ENCODE measurements around the gene MORN1.

DNA sequence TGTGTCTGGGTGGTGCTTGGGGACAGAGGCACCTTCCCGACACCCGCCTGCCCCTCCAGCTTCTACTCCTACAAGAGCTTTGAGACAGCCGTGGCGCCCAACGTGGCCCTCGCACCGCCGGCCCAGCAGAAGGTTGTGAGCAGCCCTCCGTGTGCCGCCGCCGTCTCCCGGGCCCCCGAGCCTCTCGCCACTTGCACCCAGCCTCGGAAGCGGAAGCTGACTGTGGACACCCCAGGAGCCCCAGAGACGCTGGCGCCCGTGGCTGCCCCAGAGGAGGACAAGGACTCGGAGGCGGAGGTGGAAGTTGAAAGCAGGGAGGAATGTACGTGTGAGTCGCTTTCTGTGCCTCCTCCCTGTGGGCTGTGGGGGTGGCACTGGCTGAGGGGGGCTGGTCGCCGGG lies 87.6 kb downstream of the MORN1 start:
- no peak for TF ChIP-seq POLR2AphosphoS5 (IDR thresholded peaks at IDR 0.05; ENCODE audit: low read depth)
- TF ChIP-seq, protein P1, sequence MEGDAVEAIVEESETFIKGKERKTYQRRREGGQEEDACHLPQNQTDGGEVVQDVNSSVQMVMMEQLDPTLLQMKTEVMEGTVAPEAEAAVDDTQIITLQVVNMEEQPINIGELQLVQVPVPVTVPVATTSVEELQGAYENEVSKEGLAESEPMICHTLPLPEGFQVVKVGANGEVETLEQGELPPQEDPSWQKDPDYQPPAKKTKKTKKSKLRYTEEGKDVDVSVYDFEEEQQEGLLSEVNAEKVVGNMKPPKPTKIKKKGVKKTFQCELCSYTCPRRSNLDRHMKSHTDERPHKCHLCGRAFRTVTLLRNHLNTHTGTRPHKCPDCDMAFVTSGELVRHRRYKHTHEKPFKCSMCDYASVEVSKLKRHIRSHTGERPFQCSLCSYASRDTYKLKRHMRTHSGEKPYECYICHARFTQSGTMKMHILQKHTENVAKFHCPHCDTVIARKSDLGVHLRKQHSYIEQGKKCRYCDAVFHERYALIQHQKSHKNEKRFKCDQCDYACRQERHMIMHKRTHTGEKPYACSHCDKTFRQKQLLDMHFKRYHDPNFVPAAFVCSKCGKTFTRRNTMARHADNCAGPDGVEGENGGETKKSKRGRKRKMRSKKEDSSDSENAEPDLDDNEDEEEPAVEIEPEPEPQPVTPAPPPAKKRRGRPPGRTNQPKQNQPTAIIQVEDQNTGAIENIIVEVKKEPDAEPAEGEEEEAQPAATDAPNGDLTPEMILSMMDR (conservative IDR thresholded peaks at IDR 0.05; ENCODE audit: low read depth in 2 of 2), result no peak
- TF ChIP-seq, protein P2, sequence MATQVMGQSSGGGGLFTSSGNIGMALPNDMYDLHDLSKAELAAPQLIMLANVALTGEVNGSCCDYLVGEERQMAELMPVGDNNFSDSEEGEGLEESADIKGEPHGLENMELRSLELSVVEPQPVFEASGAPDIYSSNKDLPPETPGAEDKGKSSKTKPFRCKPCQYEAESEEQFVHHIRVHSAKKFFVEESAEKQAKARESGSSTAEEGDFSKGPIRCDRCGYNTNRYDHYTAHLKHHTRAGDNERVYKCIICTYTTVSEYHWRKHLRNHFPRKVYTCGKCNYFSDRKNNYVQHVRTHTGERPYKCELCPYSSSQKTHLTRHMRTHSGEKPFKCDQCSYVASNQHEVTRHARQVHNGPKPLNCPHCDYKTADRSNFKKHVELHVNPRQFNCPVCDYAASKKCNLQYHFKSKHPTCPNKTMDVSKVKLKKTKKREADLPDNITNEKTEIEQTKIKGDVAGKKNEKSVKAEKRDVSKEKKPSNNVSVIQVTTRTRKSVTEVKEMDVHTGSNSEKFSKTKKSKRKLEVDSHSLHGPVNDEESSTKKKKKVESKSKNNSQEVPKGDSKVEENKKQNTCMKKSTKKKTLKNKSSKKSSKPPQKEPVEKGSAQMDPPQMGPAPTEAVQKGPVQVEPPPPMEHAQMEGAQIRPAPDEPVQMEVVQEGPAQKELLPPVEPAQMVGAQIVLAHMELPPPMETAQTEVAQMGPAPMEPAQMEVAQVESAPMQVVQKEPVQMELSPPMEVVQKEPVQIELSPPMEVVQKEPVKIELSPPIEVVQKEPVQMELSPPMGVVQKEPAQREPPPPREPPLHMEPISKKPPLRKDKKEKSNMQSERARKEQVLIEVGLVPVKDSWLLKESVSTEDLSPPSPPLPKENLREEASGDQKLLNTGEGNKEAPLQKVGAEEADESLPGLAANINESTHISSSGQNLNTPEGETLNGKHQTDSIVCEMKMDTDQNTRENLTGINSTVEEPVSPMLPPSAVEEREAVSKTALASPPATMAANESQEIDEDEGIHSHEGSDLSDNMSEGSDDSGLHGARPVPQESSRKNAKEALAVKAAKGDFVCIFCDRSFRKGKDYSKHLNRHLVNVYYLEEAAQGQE (IDR thresholded peaks at IDR 0.05; ENCODE audit: unreplicated experiment), result no peak

Data from GM23338 (cell line).